ACC112 (cell line): ENCODE data around the gene ZBTB16.
A peak's percentile ranks its signal among the peaks of the same experiment; 100 is the strongest.

Source experiments
- H2AFZ ChIP-seq: fragments of 200-600 bp; sonication (generic); one replicate; pipeline ENCODE4 v1.6.0; 2017; ENCODE audit warnings: antibody characterized with exemption, low read length; ENCODE audit not compliant: unreplicated experiment
- H3K27ac ChIP-seq: fragments of 200-600 bp; sonication (generic); 2 replicates; pipeline ENCODE4 v1.5.1; 2014; ENCODE audit warnings: low read depth, mild to moderate bottlenecking, antibody characterized with exemption, low read length, moderate library complexity
- H3K27me3 ChIP-seq: fragments of 200-600 bp; sonication (generic); 2 replicates; pipeline ENCODE4 v1.6.1; 2014; ENCODE audit warnings: mild to moderate bottlenecking, antibody characterized with exemption, low read length, moderate library complexity, mixed read lengths; ENCODE audit not compliant: insufficient read depth
- H3K36me3 ChIP-seq: fragments of 200-600 bp; sonication (generic); 2 replicates; pipeline ENCODE4 v1.6.1; 2016; ENCODE audit warnings: mild to moderate bottlenecking, antibody characterized with exemption, low read length, moderate library complexity, mixed read lengths; ENCODE audit not compliant: insufficient read depth
- H3K4me1 ChIP-seq: fragments of 200-600 bp; sonication (generic); one replicate; pipeline ENCODE4 v1.6.1; 2016; ENCODE audit warnings: low read length, mixed read lengths; ENCODE audit not compliant: insufficient read depth, unreplicated experiment, control insufficient read depth
- H3K4me3 ChIP-seq: fragments of 200-600 bp; sonication (generic); 2 replicates; pipeline ENCODE4 v1.5.1; 2014; ENCODE audit warnings: mild to moderate bottlenecking, low read depth, low read length
- H3K79me2 ChIP-seq: fragments of 200-600 bp; sonication (generic); one replicate; pipeline ENCODE4 v1.6.0; 2016; ENCODE audit warnings: low read length; ENCODE audit not compliant: control insufficient read depth, unreplicated experiment, insufficient read depth

ZBTB16 gene

DNA sequence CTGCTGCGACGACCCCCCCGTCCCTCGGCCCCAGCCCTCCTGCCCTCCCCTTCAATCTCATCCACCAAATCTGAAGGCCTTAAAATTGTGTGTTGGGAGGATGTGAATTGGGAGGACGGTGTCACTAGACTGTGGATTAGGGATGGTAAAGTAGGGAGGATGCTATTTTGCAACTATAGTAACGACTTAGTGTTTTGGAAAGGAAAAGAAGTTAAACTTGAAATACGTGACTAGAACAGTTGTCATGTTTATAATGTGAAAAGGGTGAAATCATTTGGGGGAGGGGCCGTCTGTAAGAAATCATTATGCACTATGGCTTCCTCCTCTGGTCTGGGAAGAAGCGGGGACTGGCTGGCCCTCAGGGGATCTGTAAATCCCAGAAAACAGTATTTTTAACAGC, 193.3 kb downstream of the ZBTB16 start:
- H3K79me2 ChIP-seq, result no peaks in the 10 kb centered on the region
- H3K27ac ChIP-seq, result no peak overlapping the region
- peaks cover 3% of the 10 kb centered on the region; the same call in 1 of the 2 replicates for H3K36me3 ChIP-seq
- peaks cover 10% of the 10 kb centered on the region for H3K4me1 ChIP-seq
- H3K27me3 ChIP-seq, result no peaks in the 10 kb centered on the region
- no peak overlapping the region for H3K4me3 ChIP-seq
- H2AFZ ChIP-seq, result no peak overlapping the region

GRCh38 chr11:114253771-114254170, 194.3 kb downstream of the ZBTB16 start:
- Histone ChIP-seq H3K36me3 (peaks cover 3% of the 10 kb centered on the region; the same call in 1 of the 2 replicates), H3K4me3 (no peak overlapping the region), H3K4me1 (peaks cover 20% of the 10 kb centered on the region), H3K27me3 (no peaks in the 10 kb centered on the region), H3K27ac (no peak overlapping the region), H2AFZ (no peak overlapping the region), H3K79me2 (no peaks in the 10 kb centered on the region)

GRCh38 chr11:114254571-114255146, 195.1 kb downstream of the ZBTB16 start:
- Histone ChIP-seq H3K36me3 (peaks cover 3% of the 10 kb centered on the region; the same call in 1 of the 2 replicates), H3K27ac (no peak overlapping the region), H3K27me3 (no peaks in the 10 kb centered on the region), H3K79me2 (no peaks in the 10 kb centered on the region), H2AFZ (no peak overlapping the region), H3K4me3 (no peak overlapping the region), H3K4me1 (peaks cover 21% of the 10 kb centered on the region)

DNA sequence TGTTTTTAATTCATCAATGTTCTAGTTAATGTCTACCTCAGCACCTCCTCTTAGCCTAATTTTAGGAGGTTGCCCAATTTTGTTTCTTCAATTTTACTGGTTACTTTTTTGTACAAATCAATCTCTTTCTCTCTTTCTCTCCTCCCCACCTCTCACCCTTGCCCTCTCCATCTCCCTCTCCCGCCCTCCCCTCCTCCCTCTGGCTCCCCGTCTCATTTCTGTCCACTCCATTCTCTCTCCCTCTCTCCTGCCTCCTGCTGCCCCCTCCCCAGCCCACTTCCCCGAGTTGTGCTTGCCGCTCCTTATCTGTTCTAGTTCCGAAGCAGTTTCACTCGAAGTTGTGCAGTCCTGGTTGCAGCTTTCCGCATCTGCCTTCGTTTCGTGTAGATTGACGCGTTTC, 195.8 kb downstream of the ZBTB16 start:
- H3K4me3 ChIP-seq, result no peak overlapping the region
- H3K27me3 ChIP-seq, result no peaks in the 10 kb centered on the region
- H3K27ac ChIP-seq, result no peak overlapping the region
- no peaks in the 10 kb centered on the region for H3K79me2 ChIP-seq
- H3K4me1 ChIP-seq, result peaks cover 21% of the 10 kb centered on the region
- H3K36me3 ChIP-seq, result peaks cover 3% of the 10 kb centered on the region; the same call in 1 of the 2 replicates
- H2AFZ ChIP-seq, result no peak overlapping the region

- H3K36me3 ChIP-seq, result peaks cover 3% of the 10 kb centered on the region; the same call in 1 of the 2 replicates
- H3K27ac ChIP-seq, result peak overlapping the region; percentile 91; the same call in 1 of the 2 replicates
- H2AFZ ChIP-seq, result no peak overlapping the region
- peaks cover 21% of the 10 kb centered on the region for H3K4me1 ChIP-seq
- no peaks in the 10 kb centered on the region for H3K27me3 ChIP-seq
- no peaks in the 10 kb centered on the region for H3K79me2 ChIP-seq
- H3K4me3 ChIP-seq, result no peak overlapping the region
Observed at GRCh38 chr11:114256176-114256966, 196.9 kb downstream of the ZBTB16 start.

GRCh38 chr11:114256967-114257286, 197.4 kb downstream of the ZBTB16 start:
- H3K4me1 ChIP-seq, result peaks cover 21% of the 10 kb centered on the region
- H2AFZ ChIP-seq, result no peak overlapping the region

GRCh38 chr11:114257621-114258558, 198.4 kb downstream of the ZBTB16 start:
- no peaks in the 10 kb centered on the region for H3K79me2 ChIP-seq
- peaks cover 21% of the 10 kb centered on the region for H3K4me1 ChIP-seq
- peaks cover 3% of the 10 kb centered on the region; the same call in 1 of the 2 replicates for H3K36me3 ChIP-seq
- H3K27me3 ChIP-seq, result no peaks in the 10 kb centered on the region
- H2AFZ ChIP-seq, result peak overlapping the region; percentile 11
- peak overlapping the region; percentile 57 for H3K4me3 ChIP-seq
- H3K27ac ChIP-seq, result peak overlapping the region; percentile 91

More at GRCh38 chr11:114256967-114257286, 197.4 kb downstream of the ZBTB16 start:
- Histone ChIP-seq H3K27me3 (no peaks in the 10 kb centered on the region), H3K36me3 (peaks cover 3% of the 10 kb centered on the region; the same call in 1 of the 2 replicates), H3K79me2 (no peaks in the 10 kb centered on the region), H3K27ac (peak overlapping the region; percentile 91), H3K4me3 (no peak overlapping the region)

DNA sequence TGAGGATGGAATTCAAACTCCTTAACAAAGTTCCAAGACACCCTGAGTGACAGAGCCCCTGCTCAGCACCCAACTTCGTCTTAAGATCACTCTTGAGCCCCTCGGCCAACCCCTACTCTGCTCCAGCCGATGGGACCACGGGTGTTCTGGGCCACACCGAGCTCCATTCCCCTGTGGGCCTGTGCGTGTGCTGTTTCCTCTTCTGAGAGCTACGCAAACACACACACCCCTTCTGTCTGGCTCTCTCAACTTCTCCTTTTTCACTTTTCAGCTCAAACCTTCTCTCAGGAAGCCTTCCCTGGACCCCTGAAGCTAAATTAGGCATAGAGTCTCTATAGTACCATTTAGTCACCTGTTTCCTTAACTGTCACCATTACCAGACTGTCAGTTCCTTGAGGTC, 199.2 kb downstream of the ZBTB16 start:
- no peak overlapping the region for H2AFZ ChIP-seq
- H3K4me1 ChIP-seq, result peaks cover 21% of the 10 kb centered on the region
- peak overlapping the region; percentile 91 for H3K27ac ChIP-seq
- H3K27me3 ChIP-seq, result no peaks in the 10 kb centered on the region
- no peaks in the 10 kb centered on the region for H3K79me2 ChIP-seq
- H3K4me3 ChIP-seq, result no peak overlapping the region
- peaks cover 3% of the 10 kb centered on the region; the same call in 1 of the 2 replicates for H3K36me3 ChIP-seq

DNA sequence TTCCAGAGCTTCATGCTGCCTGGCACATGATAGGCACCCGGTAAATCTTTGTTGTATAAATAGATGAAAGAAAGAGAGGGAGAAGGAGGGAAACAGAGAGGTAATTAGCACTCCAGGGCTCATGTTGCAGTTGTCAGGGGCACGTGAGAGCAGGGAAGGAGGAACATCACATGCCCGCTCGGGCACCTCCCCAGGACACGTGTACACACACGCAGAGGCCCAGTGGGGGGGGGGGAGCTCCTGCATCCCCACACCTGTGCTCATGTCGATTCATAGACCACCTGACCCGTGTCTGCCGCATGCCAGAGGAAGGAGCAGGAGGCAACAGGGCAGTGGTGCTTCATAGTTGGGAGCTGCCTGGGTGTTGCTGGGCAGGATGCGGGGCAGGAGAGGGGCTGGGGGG, 199.6 kb downstream of the ZBTB16 start:
- peaks cover 3% of the 10 kb centered on the region; the same call in 1 of the 2 replicates for H3K36me3 ChIP-seq
- H2AFZ ChIP-seq, result no peak overlapping the region
- no peaks in the 10 kb centered on the region for H3K27me3 ChIP-seq
- H3K27ac ChIP-seq, result 0 out of 2 replicates have a peak overlapping the region, but pooled peaks have one; percentile 91
- no peaks in the 10 kb centered on the region for H3K79me2 ChIP-seq
- peaks cover 21% of the 10 kb centered on the region for H3K4me1 ChIP-seq
- H3K4me3 ChIP-seq, result no peak overlapping the region

- Histone ChIP-seq H2AFZ (no peak overlapping the region), H3K4me1 (peaks cover 21% of the 10 kb centered on the region), H3K4me3 (no peak overlapping the region), H3K36me3 (peaks cover 3% of the 10 kb centered on the region; the same call in 1 of the 2 replicates), H3K79me2 (no peaks in the 10 kb centered on the region), H3K27me3 (no peaks in the 10 kb centered on the region), H3K27ac (no peak overlapping the region)
Observed at GRCh38 chr11:114259551-114259983, 200.1 kb downstream of the ZBTB16 start.
